ENCODE data around the gene KCP. TPM values are rescaled to one million over a fixed set of nuclear protein-coding genes. Genes with fewer than 3 reads are reported as not detected.

Gene KCP
- total RNA-seq, 1 experiment from 2014 or later, result 2.7 TPM

DNA sequence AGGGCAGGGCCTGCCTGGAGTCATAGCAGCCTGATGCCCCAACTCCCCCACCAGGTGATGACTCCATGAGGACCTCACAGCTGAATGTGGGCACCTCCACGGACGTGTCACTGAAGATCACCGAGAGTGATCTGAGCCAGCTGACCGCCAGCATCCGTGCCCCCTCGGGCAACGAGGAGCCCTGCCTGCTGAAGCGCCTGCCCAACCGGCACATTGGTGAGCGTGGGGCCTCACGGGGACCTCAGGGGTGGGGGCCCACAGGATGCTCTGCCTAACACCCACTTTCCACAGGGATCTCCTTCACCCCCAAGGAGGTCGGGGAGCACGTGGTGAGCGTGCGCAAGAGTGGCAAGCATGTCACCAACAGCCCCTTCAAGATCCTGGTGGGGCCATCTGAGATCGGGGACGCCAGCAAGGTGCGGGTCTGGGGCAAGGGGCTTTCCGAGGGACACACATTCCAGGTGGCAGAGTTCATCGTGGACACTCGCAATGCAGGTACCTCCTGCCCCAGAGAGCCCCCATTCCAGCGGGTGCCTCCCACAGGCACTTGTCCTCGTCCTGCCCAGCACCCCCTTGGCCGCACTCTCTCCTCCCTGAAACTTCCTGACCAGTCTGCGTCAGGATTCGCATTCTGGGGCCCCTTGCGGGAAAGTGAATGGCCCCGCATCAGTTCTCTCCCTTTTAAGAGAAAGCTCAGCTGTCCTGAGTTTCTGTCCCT is 57.8 kb downstream of the KCP start:
- no peak overlapping the region for H3K4me3 Mint-ChIP-seq
- CTCF ChIA-PET, result interaction anchor here (0.6 kb wide), 1 partner anchor 31 kb away, joined by 3 read pairs; no protein-coding TSS in a partner anchor
- H3K4me1 Mint-ChIP-seq, result no peaks in the 10 kb centered on the region
- TF ChIP-seq OVOL2 (CRISPR knock-in tag; IDR thresholded peaks at IDR 0.05; ENCODE audit: borderline replicate concordance), result no peak
- TF ChIP-seq ZNF138 (CRISPR knock-in tag; conservative IDR thresholded peaks at IDR 0.05), result no peak
- TF ChIP-seq ERG (CRISPR knock-in tag; IDR thresholded peaks at IDR 0.05), result no peak
- no peak for TF ChIP-seq GTF2I (CRISPR knock-in tag; conservative IDR thresholded peaks at IDR 0.05)
- no peak for TF ChIP-seq FOXJ3 (CRISPR knock-in tag; IDR thresholded peaks at IDR 0.05; ENCODE audit: borderline replicate concordance)
- no peak for TF ChIP-seq HMGA2 (CRISPR knock-in tag; IDR thresholded peaks at IDR 0.05)
- TF ChIP-seq, protein P1, sequence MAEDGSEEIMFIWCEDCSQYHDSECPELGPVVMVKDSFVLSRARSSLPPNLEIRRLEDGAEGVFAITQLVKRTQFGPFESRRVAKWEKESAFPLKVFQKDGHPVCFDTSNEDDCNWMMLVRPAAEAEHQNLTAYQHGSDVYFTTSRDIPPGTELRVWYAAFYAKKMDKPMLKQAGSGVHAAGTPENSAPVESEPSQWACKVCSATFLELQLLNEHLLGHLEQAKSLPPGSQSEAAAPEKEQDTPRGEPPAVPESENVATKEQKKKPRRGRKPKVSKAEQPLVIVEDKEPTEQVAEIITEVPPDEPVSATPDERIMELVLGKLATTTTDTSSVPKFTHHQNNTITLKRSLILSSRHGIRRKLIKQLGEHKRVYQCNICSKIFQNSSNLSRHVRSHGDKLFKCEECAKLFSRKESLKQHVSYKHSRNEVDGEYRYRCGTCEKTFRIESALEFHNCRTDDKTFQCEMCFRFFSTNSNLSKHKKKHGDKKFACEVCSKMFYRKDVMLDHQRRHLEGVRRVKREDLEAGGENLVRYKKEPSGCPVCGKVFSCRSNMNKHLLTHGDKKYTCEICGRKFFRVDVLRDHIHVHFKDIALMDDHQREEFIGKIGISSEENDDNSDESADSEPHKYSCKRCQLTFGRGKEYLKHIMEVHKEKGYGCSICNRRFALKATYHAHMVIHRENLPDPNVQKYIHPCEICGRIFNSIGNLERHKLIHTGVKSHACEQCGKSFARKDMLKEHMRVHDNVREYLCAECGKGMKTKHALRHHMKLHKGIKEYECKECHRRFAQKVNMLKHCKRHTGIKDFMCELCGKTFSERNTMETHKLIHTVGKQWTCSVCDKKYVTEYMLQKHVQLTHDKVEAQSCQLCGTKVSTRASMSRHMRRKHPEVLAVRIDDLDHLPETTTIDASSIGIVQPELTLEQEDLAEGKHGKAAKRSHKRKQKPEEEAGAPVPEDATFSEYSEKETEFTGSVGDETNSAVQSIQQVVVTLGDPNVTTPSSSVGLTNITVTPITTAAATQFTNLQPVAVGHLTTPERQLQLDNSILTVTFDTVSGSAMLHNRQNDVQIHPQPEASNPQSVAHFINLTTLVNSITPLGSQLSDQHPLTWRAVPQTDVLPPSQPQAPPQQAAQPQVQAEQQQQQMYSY (CRISPR knock-in tag; IDR thresholded peaks at IDR 0.05), result no peak
- TF ChIP-seq, protein P2, sequence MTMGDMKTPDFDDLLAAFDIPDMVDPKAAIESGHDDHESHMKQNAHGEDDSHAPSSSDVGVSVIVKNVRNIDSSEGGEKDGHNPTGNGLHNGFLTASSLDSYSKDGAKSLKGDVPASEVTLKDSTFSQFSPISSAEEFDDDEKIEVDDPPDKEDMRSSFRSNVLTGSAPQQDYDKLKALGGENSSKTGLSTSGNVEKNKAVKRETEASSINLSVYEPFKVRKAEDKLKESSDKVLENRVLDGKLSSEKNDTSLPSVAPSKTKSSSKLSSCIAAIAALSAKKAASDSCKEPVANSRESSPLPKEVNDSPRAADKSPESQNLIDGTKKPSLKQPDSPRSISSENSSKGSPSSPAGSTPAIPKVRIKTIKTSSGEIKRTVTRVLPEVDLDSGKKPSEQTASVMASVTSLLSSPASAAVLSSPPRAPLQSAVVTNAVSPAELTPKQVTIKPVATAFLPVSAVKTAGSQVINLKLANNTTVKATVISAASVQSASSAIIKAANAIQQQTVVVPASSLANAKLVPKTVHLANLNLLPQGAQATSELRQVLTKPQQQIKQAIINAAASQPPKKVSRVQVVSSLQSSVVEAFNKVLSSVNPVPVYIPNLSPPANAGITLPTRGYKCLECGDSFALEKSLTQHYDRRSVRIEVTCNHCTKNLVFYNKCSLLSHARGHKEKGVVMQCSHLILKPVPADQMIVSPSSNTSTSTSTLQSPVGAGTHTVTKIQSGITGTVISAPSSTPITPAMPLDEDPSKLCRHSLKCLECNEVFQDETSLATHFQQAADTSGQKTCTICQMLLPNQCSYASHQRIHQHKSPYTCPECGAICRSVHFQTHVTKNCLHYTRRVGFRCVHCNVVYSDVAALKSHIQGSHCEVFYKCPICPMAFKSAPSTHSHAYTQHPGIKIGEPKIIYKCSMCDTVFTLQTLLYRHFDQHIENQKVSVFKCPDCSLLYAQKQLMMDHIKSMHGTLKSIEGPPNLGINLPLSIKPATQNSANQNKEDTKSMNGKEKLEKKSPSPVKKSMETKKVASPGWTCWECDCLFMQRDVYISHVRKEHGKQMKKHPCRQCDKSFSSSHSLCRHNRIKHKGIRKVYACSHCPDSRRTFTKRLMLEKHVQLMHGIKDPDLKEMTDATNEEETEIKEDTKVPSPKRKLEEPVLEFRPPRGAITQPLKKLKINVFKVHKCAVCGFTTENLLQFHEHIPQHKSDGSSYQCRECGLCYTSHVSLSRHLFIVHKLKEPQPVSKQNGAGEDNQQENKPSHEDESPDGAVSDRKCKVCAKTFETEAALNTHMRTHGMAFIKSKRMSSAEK (CRISPR knock-in tag; IDR thresholded peaks at IDR 0.05; ENCODE audit: borderline replicate concordance), result no peak
- TF ChIP-seq, protein P3, sequence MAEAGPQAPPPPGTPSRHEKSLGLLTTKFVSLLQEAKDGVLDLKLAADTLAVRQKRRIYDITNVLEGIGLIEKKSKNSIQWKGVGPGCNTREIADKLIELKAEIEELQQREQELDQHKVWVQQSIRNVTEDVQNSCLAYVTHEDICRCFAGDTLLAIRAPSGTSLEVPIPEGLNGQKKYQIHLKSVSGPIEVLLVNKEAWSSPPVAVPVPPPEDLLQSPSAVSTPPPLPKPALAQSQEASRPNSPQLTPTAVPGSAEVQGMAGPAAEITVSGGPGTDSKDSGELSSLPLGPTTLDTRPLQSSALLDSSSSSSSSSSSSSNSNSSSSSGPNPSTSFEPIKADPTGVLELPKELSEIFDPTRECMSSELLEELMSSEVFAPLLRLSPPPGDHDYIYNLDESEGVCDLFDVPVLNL (CRISPR knock-in tag; IDR thresholded peaks at IDR 0.05; ENCODE audit: borderline replicate concordance, low read depth), result no peak
- TF ChIP-seq, protein P4, sequence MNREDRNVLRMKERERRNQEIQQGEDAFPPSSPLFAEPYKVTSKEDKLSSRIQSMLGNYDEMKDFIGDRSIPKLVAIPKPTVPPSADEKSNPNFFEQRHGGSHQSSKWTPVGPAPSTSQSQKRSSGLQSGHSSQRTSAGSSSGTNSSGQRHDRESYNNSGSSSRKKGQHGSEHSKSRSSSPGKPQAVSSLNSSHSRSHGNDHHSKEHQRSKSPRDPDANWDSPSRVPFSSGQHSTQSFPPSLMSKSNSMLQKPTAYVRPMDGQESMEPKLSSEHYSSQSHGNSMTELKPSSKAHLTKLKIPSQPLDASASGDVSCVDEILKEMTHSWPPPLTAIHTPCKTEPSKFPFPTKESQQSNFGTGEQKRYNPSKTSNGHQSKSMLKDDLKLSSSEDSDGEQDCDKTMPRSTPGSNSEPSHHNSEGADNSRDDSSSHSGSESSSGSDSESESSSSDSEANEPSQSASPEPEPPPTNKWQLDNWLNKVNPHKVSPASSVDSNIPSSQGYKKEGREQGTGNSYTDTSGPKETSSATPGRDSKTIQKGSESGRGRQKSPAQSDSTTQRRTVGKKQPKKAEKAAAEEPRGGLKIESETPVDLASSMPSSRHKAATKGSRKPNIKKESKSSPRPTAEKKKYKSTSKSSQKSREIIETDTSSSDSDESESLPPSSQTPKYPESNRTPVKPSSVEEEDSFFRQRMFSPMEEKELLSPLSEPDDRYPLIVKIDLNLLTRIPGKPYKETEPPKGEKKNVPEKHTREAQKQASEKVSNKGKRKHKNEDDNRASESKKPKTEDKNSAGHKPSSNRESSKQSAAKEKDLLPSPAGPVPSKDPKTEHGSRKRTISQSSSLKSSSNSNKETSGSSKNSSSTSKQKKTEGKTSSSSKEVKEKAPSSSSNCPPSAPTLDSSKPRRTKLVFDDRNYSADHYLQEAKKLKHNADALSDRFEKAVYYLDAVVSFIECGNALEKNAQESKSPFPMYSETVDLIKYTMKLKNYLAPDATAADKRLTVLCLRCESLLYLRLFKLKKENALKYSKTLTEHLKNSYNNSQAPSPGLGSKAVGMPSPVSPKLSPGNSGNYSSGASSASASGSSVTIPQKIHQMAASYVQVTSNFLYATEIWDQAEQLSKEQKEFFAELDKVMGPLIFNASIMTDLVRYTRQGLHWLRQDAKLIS (CRISPR knock-in tag; IDR thresholded peaks at IDR 0.05; ENCODE audit: borderline replicate concordance), result no peak
- DNase-seq (ENCODE audit: low spot score), result no peak
- POLR2A ChIA-PET, result no interaction called here
- H3K27ac Mint-ChIP-seq, result no peak overlapping the region
- no peaks in the 10 kb centered on the region for H3K36me3 Mint-ChIP-seq
- no peaks in the 10 kb centered on the region for H3K9me3 Mint-ChIP-seq
- no peaks in the 10 kb centered on the region for H3K27me3 Mint-ChIP-seq (ENCODE audit: low read depth)
- no peak for ATAC-seq
